GM18505 (cell line): Measurements from ENCODE around the gene CLCN3.
"Not testable (repeated sequence)": the region's sequence is repeated elsewhere in the genome, so short reads cannot be mapped to it uniquely, and the experiment has no call there.

Source experiments
- ATAC-seq: cut with Tn5 transposase; IDR thresholded peaks from one replicate; pipeline ENCODE4 v1.9.1; 2021; ENCODE audit not compliant: unreplicated experiment
- POLR2A ChIP-seq: IDR thresholded peaks from 4 replicates; pipeline ENCODE4 v1.6.1; 2011; ENCODE audit warnings: borderline replicate concordance; ENCODE audit not compliant: insufficient read depth, insufficient read length; ENCODE audit errors: extremely low read depth

The CLCN3 gene

GRCh38 chr4:169723207-169723965 is 103.0 kb downstream of the CLCN3 start:
- no peak for ATAC-seq

GRCh38 chr4:169724260-169724659 is 103.9 kb downstream of the CLCN3 start:
- TF ChIP-seq POLR2A, result no peak
- ATAC-seq, result no peak

More at GRCh38 chr4:169723207-169723965, 103.0 kb downstream of the CLCN3 start:
- no peak for TF ChIP-seq POLR2A

GRCh38 chr4:169727616-169728015 is 107.2 kb downstream of the CLCN3 start:
- TF ChIP-seq POLR2A, result no peak
- no peak for ATAC-seq

GRCh38 chr4:169730564-169730963 is 110.2 kb downstream of the CLCN3 start:
- no peak for ATAC-seq
- no peak for TF ChIP-seq POLR2A

- ATAC-seq, result not testable (repeated sequence)
Measured at GRCh38 chr4:169738604-169739003, 118.2 kb downstream of the CLCN3 start.

- no peak for TF ChIP-seq POLR2A
- ATAC-seq, result no peak
Measured at GRCh38 chr4:169741569-169741968, 121.2 kb downstream of the CLCN3 start.

GRCh38 chr4:169744601-169745000 is 124.2 kb downstream of the CLCN3 start:
- TF ChIP-seq POLR2A, result no peak
- no peak for ATAC-seq

- ATAC-seq, result no peak
- TF ChIP-seq POLR2A, result no peak
Measured at GRCh38 chr4:169745291-169745690, 124.9 kb downstream of the CLCN3 start.

GRCh38 chr4:169756971-169757574 is 136.7 kb downstream of the CLCN3 start:
- ATAC-seq, result peak; percentile 10
- no peak for TF ChIP-seq POLR2A

GRCh38 chr4:169757575-169758184 is 137.3 kb downstream of the CLCN3 start, which contains the start of gene HPF1:
Gene HPF1, minus strand, starts transcription at chr4:169757944. Its CDS starts 67 bp downstream, at chr4:169757877.
- TF ChIP-seq POLR2A, result peak; percentile 74
- ATAC-seq, result peak; percentile 97

- TF ChIP-seq POLR2A, result no peak
- no peak for ATAC-seq
Measured at GRCh38 chr4:169758401-169758962, 138.1 kb downstream of the CLCN3 start.

GRCh38 chr4:169761846-169762245 is 141.5 kb downstream of the CLCN3 start:
- ATAC-seq, result no peak
- no peak for TF ChIP-seq POLR2A

- no peak for TF ChIP-seq POLR2A
- no peak for ATAC-seq
Measured at GRCh38 chr4:169765835-169766234, 145.5 kb downstream of the CLCN3 start.
